Measurements from ENCODE around the gene CHST1.

- TF ChIP-seq POLR2AphosphoS5 (IDR thresholded peaks at IDR 0.05; ENCODE audit: low read depth, low read length) (no peak), POLR2A (IDR thresholded peaks at IDR 0.05; ENCODE audit: low read depth, low read length) (no peak)
Observed at GRCh38 chr11:45615182-45615792, 50.1 kb downstream of the CHST1 start.
